PC-9 (cell line): ENCODE data around the gene CDH12. TPM values are rescaled to one million over a fixed set of nuclear protein-coding genes. Genes with fewer than 3 reads are reported as not detected.

Experiments
- BruUV-seq: library from RNA; stranded (reverse); fragments of 400-500 nt; replicated peaks from 2 replicates; lab custom pipeline; 2021; lab: Mats Ljungman, UMichigan
- CTCF ChIA-PET: fragments of 300-600 bp; sonication (Branson Sonifier 250); formaldehyde crosslinking; loops from one replicate; lab custom pipeline; 2022; ENCODE audit warnings: antibody characterized with exemption; lab: Charles Lee
- POLR2A ChIA-PET: fragments of 300-600 bp; sonication (Branson Sonifier 250); formaldehyde crosslinking; loops from one replicate; lab custom pipeline; 2022; ENCODE audit warnings: antibody characterized with exemption; ENCODE audit not compliant: unreplicated experiment; lab: Charles Lee
- DNase-seq, 2 experiments: peaks; one replicate each; pipeline versions ENCODE4 v3.0.0 to v3.0.0-alpha.2; 2015 to 2022; ENCODE audit warnings: mixed read lengths in 1 of 2
- H2AFZ ChIP-seq: fragments of 200-600 bp; sonication (generic); 2 replicates; pipeline ENCODE4 v1.8.1; 2017; ENCODE audit warnings: antibody characterized with exemption
- H3F3A ChIP-seq: fragments of 200-600 bp; sonication (generic); 2 replicates; pipeline ENCODE4 v1.8.1; 2017; ENCODE audit warnings: antibody characterized with exemption, mild to moderate bottlenecking, low read depth; ENCODE audit not compliant: insufficient read depth
- H3K27ac ChIP-seq: fragments of 200-600 bp; sonication (generic); 2 replicates; pipeline ENCODE4 v1.6.1; 2016; ENCODE audit warnings: mixed run types
- H3K27me3 ChIP-seq: fragments of 200-600 bp; sonication (generic); 2 replicates; pipeline ENCODE4 v1.6.1; 2016; ENCODE audit warnings: low read depth, mixed run types; ENCODE audit not compliant: insufficient read depth
- H3K36me3 ChIP-seq: fragments of 200-600 bp; sonication (generic); 2 replicates; pipeline ENCODE4 v1.6.1; 2016; ENCODE audit warnings: low read depth, mixed run types
- H3K4me1 ChIP-seq: fragments of 200-600 bp; sonication (generic); replicated peaks from 2 replicates; pipeline ENCODE4 v1.6.1; 2016; ENCODE audit warnings: mixed run types; ENCODE audit not compliant: insufficient read depth
- H3K4me2 ChIP-seq: fragments of 200-600 bp; sonication (generic); 2 replicates; pipeline ENCODE4 v1.6.1; 2017; ENCODE audit warnings: mixed run types
- H3K4me3 ChIP-seq: fragments of 200-600 bp; sonication (generic); 2 replicates; pipeline ENCODE4 v1.6.1; 2016; ENCODE audit warnings: mixed run types
- H3K79me2 ChIP-seq: fragments of 200-600 bp; sonication (generic); 2 replicates; pipeline ENCODE4 v1.6.1; 2017; ENCODE audit warnings: low read depth, mixed run types
- H3K9me2 ChIP-seq: fragments of 200-600 bp; sonication (generic); 2 replicates; pipeline ENCODE4 v1.8.1; 2017; ENCODE audit warnings: mild to moderate bottlenecking; ENCODE audit not compliant: insufficient read depth
- H3K9me3 ChIP-seq: fragments of 200-600 bp; sonication (generic); 2 replicates; pipeline ENCODE4 v1.8.1; 2016; ENCODE audit warnings: low read depth; ENCODE audit not compliant: insufficient read depth
- H4K20me1 ChIP-seq: fragments of 200-600 bp; sonication (generic); 2 replicates; pipeline ENCODE4 v1.8.1; 2017; ENCODE audit not compliant: insufficient read depth
- EZH2 ChIP-seq: fragments of 200-600 bp; sonication (generic); IDR thresholded peaks from 2 replicates; pipeline ENCODE4 v1.8.0; 2017; ENCODE audit warnings: antibody characterized with exemption, low read depth
- intact Hi-C: fragments of 100-400 bp; cut with micrococcal nuclease; formaldehyde crosslinking; loops from one replicate; pipeline ENCODE4 v1.10.0; 2022; ENCODE audit not compliant: unreplicated experiment
- total RNA-seq: library from RNA; stranded (reverse); gene quantifications from 2 replicates; pipeline ENCODE4 v1.2.3, GENCODE V29; 2021
- TF ChIP-seq, protein P1 (sequence below): fragments of 200-600 bp; sonication (generic); conservative IDR thresholded peaks from 2 replicates; pipeline ENCODE4 v1.6.1; 2017; ENCODE audit warnings: mixed run types, antibody characterized with exemption, mild to moderate bottlenecking, moderate library complexity

Gene CDH12
- total RNA-seq, 1 experiment from 2014 or later, result not detected

DNA sequence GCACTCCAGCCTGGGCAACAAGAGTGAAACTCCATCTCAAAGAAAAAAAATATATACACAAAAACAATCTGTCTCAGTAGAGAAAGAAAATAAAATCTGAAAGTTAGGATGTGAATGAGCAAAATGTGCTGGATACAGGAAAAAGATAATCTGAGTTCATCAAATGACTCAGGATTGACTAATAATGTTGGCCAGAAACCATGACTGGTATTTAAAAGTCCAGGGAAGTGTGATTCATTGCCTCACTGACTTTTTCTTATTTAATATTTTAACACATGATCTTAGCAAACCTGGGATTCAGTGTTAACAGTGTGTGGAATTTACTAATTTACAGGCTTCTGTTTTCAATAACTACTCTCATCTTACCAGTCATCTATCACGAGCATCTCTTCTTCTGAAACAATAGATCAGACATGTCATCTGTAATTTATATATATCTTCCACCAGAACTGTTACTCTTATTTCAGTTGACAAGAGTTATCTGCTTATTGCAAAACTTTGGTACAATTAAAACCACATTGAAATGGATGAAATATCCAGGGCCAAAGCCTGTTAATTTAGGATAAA lies 256.7 kb downstream of the CDH12 start:
- POLR2A ChIA-PET, result no interaction called here
- Histone ChIP-seq H3K4me2 (no peak overlapping the region), H3K27me3 (no peaks in the 10 kb centered on the region), H2AFZ (no peak overlapping the region), H3K4me1 (no peaks in the 10 kb centered on the region), H3K36me3 (no peaks in the 10 kb centered on the region), H3K9me2 (no peaks in the 10 kb centered on the region), H3K79me2 (no peaks in the 10 kb centered on the region), H3K27ac (no peak overlapping the region), H3K9me3 (no peaks in the 10 kb centered on the region), H4K20me1 (no peaks in the 10 kb centered on the region), H3K4me3 (no peak overlapping the region), H3F3A (no peaks in the 10 kb centered on the region)
- BruUV-seq, result no TSS peak
- intact Hi-C loops, result no loop called here
- no peak for TF ChIP-seq EZH2
- TF ChIP-seq, protein P1, sequence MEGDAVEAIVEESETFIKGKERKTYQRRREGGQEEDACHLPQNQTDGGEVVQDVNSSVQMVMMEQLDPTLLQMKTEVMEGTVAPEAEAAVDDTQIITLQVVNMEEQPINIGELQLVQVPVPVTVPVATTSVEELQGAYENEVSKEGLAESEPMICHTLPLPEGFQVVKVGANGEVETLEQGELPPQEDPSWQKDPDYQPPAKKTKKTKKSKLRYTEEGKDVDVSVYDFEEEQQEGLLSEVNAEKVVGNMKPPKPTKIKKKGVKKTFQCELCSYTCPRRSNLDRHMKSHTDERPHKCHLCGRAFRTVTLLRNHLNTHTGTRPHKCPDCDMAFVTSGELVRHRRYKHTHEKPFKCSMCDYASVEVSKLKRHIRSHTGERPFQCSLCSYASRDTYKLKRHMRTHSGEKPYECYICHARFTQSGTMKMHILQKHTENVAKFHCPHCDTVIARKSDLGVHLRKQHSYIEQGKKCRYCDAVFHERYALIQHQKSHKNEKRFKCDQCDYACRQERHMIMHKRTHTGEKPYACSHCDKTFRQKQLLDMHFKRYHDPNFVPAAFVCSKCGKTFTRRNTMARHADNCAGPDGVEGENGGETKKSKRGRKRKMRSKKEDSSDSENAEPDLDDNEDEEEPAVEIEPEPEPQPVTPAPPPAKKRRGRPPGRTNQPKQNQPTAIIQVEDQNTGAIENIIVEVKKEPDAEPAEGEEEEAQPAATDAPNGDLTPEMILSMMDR, result no peak
- CTCF ChIA-PET, result no interaction called here
- DNase-seq, result no peak

DNA sequence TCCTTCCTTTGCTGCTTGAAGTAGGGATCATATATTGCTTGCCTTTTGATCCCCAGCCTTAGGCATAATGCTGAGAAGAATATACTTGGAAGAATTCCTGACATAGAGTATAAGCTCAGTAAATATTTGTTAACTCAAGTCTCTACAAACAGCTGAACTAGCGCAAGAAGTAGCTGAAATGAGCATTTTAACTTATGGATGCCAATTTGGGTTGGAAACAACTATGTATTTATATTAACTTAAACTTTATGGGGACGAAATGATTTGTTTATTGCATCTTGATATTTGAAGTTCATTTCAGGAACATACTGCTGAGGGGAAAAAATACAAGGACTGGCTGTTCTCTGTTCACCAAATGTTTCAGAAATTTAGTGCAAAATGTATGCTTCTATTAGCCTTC lies 258.7 kb downstream of the CDH12 start:
- Histone ChIP-seq H2AFZ (no peak overlapping the region), H3K36me3 (no peaks in the 10 kb centered on the region), H4K20me1 (no peaks in the 10 kb centered on the region), H3F3A (no peaks in the 10 kb centered on the region), H3K27ac (no peak overlapping the region), H3K9me3 (no peaks in the 10 kb centered on the region), H3K79me2 (no peaks in the 10 kb centered on the region), H3K4me3 (no peak overlapping the region), H3K4me1 (no peaks in the 10 kb centered on the region), H3K27me3 (no peaks in the 10 kb centered on the region), H3K4me2 (no peak overlapping the region), H3K9me2 (no peaks in the 10 kb centered on the region)
- TF ChIP-seq, protein P1, result no peak
- TF ChIP-seq EZH2, result no peak
- BruUV-seq, result no TSS peak
- POLR2A ChIA-PET, result no interaction called here
- CTCF ChIA-PET, result no interaction called here
- intact Hi-C loops, result no loop called here
- DNase-seq, result no peak

DNA sequence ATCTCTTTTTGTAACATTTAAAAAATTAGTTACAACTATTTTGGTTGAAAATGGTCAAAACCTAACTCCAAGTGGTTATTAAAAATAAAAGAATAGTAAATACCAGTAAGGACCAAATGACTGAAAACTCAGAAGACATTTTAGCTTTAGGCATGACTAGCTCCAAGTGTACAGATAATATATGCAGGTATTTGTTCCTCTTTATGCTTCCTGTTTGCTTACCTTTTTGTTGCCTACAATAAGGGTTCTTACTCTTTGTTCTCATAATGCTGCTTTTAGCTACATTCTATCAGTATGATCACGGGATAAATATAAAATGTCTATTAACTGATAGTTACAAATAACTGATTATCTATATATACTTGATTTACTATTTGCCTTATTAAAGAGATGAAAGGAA lies 259.6 kb downstream of the CDH12 start:
- H2AFZ ChIP-seq, result no peak overlapping the region
- ChIA-PET CTCF (no interaction called here), POLR2A (no interaction called here)
- H4K20me1 ChIP-seq, result no peaks in the 10 kb centered on the region
- no peaks in the 10 kb centered on the region for H3K79me2 ChIP-seq
- H3K27ac ChIP-seq, result no peak overlapping the region
- BruUV-seq, result no TSS peak
- intact Hi-C loops, result no loop called here
- no peak for TF ChIP-seq EZH2
- TF ChIP-seq, protein P1, result no peak
- H3K27me3 ChIP-seq, result no peaks in the 10 kb centered on the region
- H3K36me3 ChIP-seq, result no peaks in the 10 kb centered on the region
- no peaks in the 10 kb centered on the region for H3F3A ChIP-seq
- no peak for DNase-seq
- H3K9me2 ChIP-seq, result no peaks in the 10 kb centered on the region
- no peaks in the 10 kb centered on the region for H3K4me1 ChIP-seq
- no peak overlapping the region for H3K4me3 ChIP-seq
- H3K9me3 ChIP-seq, result no peaks in the 10 kb centered on the region
- no peak overlapping the region for H3K4me2 ChIP-seq
